DOHH2 (cell line): ENCODE data around the gene DHX38.

Source experiments
- CTCF ChIP-seq: fragments of 200-600 bp; sonication (generic); IDR thresholded peaks from one replicate; pipeline ENCODE4 v1.5.1; 2014; ENCODE audit warnings: antibody characterized with exemption, mild to moderate bottlenecking, low read depth, low read length; ENCODE audit not compliant: poor library complexity, severe bottlenecking
- EZH2phosphoT487 ChIP-seq: fragments of 200-600 bp; sonication (generic); IDR thresholded peaks from 2 replicates; pipeline ENCODE4 v1.6.1; 2017; ENCODE audit warnings: borderline replicate concordance, mild to moderate bottlenecking, antibody characterized with exemption, low read length, moderate library complexity, mixed read lengths

- TF ChIP-seq CTCF (peak; percentile 78), EZH2phosphoT487 (no peak)
Observed at GRCh38 chr16:72099377-72099818, 5.8 kb downstream of the DHX38 start.
